Measurements from ENCODE around the gene ZNF337.

DNA sequence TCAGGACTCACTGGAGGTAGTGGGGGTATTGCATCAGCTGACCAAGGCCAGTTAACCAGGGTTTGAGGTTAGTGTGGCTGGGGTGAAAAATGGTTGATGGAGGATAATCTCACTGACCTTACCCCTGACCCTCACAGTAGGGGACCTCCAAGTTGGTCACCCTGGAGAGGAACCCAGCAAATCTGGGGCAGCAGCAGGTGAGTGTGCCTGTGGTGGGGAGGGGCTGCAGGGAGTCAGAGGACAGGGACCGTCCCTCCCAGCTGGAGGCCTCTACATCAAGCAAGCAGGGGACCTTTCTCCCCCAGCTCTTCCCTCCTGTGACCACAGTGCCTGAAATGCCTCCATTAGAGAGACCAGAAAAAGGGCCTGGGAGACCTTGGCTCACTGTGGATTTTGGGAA is 49.1 kb upstream of the ZNF337 start:
- TF ChIP-seq CTCF (IDR thresholded peaks at IDR 0.05) (no peak), POLR2A (IDR thresholded peaks at IDR 0.05) (no peak)
